SH-SY5Y (cell line): ENCODE data around the gene CDC25B.

ENCODE experiments used
- GATA2 ChIP-seq: IDR thresholded peaks from 2 replicates; pipeline ENCODE4 v1.6.1; 2011; ENCODE audit warnings: mild to moderate bottlenecking, low read depth, low read length
- GATA3 ChIP-seq: IDR thresholded peaks from 2 replicates; pipeline ENCODE4 v1.6.1; 2011; ENCODE audit warnings: low read depth, mild to moderate bottlenecking, low read length, moderate library complexity

DNA sequence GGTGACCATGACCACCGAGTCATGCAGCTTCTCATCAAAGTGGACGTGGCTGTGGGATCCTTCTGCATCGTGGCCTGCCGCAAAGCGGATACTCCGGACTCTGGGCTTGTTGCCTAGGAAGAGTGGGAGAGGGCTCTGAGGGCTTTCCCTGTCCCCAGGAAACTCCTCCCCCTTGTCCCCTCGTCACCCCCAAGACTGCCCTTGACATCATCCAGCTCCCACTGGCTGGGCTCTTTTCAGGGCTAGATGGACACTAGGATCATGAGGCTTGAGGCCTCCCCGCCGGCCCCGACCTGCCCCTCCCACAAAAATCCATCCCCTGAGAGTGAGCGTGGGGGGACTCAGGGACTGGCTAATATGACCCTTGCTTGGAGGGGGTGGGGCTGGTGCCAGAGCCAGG is 37.5 kb upstream of the CDC25B start:
- TF ChIP-seq GATA2, result no peak
- no peak for TF ChIP-seq GATA3
